ENCODE data around the gene GRIK4.
A peak's percentile ranks its signal among the peaks of the same experiment; 100 is the strongest.
"Not testable (repeated sequence)": the region's sequence is repeated elsewhere in the genome, so short reads cannot be mapped to it uniquely, and the experiment has no call there.

Gene GRIK4

GRCh38 chr11:121008551-121008950, 497.0 kb downstream of the GRIK4 start:
- no peak for DNase-seq (ENCODE audit: low spot score)

- no peak for DNase-seq (ENCODE audit: low spot score)
Observed at GRCh38 chr11:121012091-121012490, 500.5 kb downstream of the GRIK4 start.

GRCh38 chr11:121018746-121019145, 507.2 kb downstream of the GRIK4 start:
- DNase-seq (ENCODE audit: low spot score): no peak

GRCh38 chr11:121021718-121022117, 510.2 kb downstream of the GRIK4 start:
- DNase-seq (ENCODE audit: low spot score): not testable (repeated sequence)

- DNase-seq (ENCODE audit: low spot score): peak; percentile 63
Observed at GRCh38 chr11:121023848-121024751, 512.6 kb downstream of the GRIK4 start, which contains the start of gene TBCEL. TSS of gene TBCEL (plus strand) at chr11:121024102. CDS start at chr11:121045691, 21,589 bp downstream.

GRCh38 chr11:121024989-121025388, 513.4 kb downstream of the GRIK4 start:
- DNase-seq (ENCODE audit: low spot score): no peak

GRCh38 chr11:121029153-121029552, 517.6 kb downstream of the GRIK4 start:
- no peak for DNase-seq (ENCODE audit: low spot score)

- no peak for DNase-seq (ENCODE audit: low spot score)
Observed at GRCh38 chr11:121029813-121030445, 518.4 kb downstream of the GRIK4 start.

GRCh38 chr11:121031167-121031566, 519.6 kb downstream of the GRIK4 start:
- DNase-seq (ENCODE audit: low spot score): no peak

GRCh38 chr11:121031648-121032047, 520.1 kb downstream of the GRIK4 start:
- not testable (repeated sequence) for DNase-seq (ENCODE audit: low spot score)

GRCh38 chr11:121032546-121032945, 521.0 kb downstream of the GRIK4 start:
- no peak for DNase-seq (ENCODE audit: low spot score)

GRCh38 chr11:121033635-121034034, 522.1 kb downstream of the GRIK4 start:
- DNase-seq (ENCODE audit: low spot score): no peak

- no peak for DNase-seq (ENCODE audit: low spot score)
Observed at GRCh38 chr11:121035169-121035755, 523.7 kb downstream of the GRIK4 start.

- no peak for DNase-seq (ENCODE audit: low spot score)
Observed at GRCh38 chr11:121035780-121036179, 524.2 kb downstream of the GRIK4 start.

GRCh38 chr11:121037016-121037415, 525.5 kb downstream of the GRIK4 start:
- DNase-seq (ENCODE audit: low spot score): no peak

Measured in kidney capillary endothelial cell (primary cell).